Stimulated activated CD8-positive, alpha-beta memory T cell treated with anti-CD3 and anti-CD28 coated beads, Interleukin-4, amount 100 ng/mL, for 48 hours (primary cell): ENCODE data around the gene ADGRG1.
"Not testable (repeated sequence)": the region's sequence is repeated elsewhere in the genome, so short reads cannot be mapped to it uniquely, and the experiment has no call there.

ENCODE experiments used
- DNase-seq: peaks from one replicate; pipeline ENCODE4 v3.0.0-alpha.2; 2020

The ADGRG1 gene

GRCh38 chr16:57704011-57704904 is 75.8 kb downstream of the ADGRG1 start:
- no peak for DNase-seq

GRCh38 chr16:57704905-57705852 is 76.7 kb downstream of the ADGRG1 start:
- DNase-seq = no peak

- no peak for DNase-seq
Measured at GRCh38 chr16:57706717-57707116, 78.3 kb downstream of the ADGRG1 start.

- DNase-seq = no peak
Measured at GRCh38 chr16:57707331-57707730, 78.9 kb downstream of the ADGRG1 start.

GRCh38 chr16:57708168-57708567 is 79.7 kb downstream of the ADGRG1 start:
- DNase-seq = no peak

GRCh38 chr16:57709663-57710062 is 81.2 kb downstream of the ADGRG1 start:
- DNase-seq = no peak

GRCh38 chr16:57711346-57711745 is 82.9 kb downstream of the ADGRG1 start:
- no peak for DNase-seq

- DNase-seq = no peak
Measured at GRCh38 chr16:57711993-57712392, 83.6 kb downstream of the ADGRG1 start.

- DNase-seq = not testable (repeated sequence)
Measured at GRCh38 chr16:57712569-57712968, 84.1 kb downstream of the ADGRG1 start.

- no peak for DNase-seq
Measured at GRCh38 chr16:57713596-57713995, 85.2 kb downstream of the ADGRG1 start.

- no peak for DNase-seq
Measured at GRCh38 chr16:57714047-57714446, 85.6 kb downstream of the ADGRG1 start.
